Measurements from ENCODE around the gene MED13L. TPM values are rescaled to one million over a fixed set of nuclear protein-coding genes. Genes with fewer than 3 reads are reported as not detected.
"Not testable (repeated sequence)": the region's sequence is repeated elsewhere in the genome, so short reads cannot be mapped to it uniquely, and the experiment has no call there.

Gene MED13L
- total and polyA plus RNA-seq, 9 donors = 31.0 to 82.7 (median 44.9) TPM

GRCh38 chr12:116238149-116238548 is 39.3 kb downstream of the MED13L start:
- H3K27me3 ChIP-seq (ENCODE audit: control insufficient read depth, insufficient read depth, low read length) = no peaks in the 10 kb centered on the region
- no peaks in the 10 kb centered on the region for H3K9me3 ChIP-seq (replicated peaks; ENCODE audit: control insufficient read depth, low read depth, low read length)
- H3K36me3 ChIP-seq (ENCODE audit: control insufficient read depth, insufficient read depth, low read length) = no peaks in the 10 kb centered on the region
- H3K4me1 ChIP-seq (ENCODE audit: control insufficient read depth, insufficient read depth, low read length) = peaks cover 2% of the 10 kb centered on the region
- H3K27ac ChIP-seq (ENCODE audit: low read length) = no peak overlapping the region
- no CpG with 5 or more reads among the region's 3 CpGs for WGBS (ENCODE audit: insufficient coverage)
- H3K4me3 ChIP-seq (ENCODE audit: low read length) = no peak overlapping the region
- DNase-seq = no peak

GRCh38 chr12:116236976-116237375 is 40.5 kb downstream of the MED13L start:
- Histone ChIP-seq H3K4me1 (ENCODE audit: control insufficient read depth, insufficient read depth, low read length) (no peaks in the 10 kb centered on the region), H3K36me3 (ENCODE audit: control insufficient read depth, insufficient read depth, low read length) (no peaks in the 10 kb centered on the region), H3K27ac (ENCODE audit: low read length) (peak overlapping the region; percentile 45), H3K4me3 (ENCODE audit: low read length) (no peak overlapping the region), H3K9me3 (replicated peaks; ENCODE audit: control insufficient read depth, low read depth, low read length) (no peaks in the 10 kb centered on the region), H3K27me3 (ENCODE audit: control insufficient read depth, insufficient read depth, low read length) (no peaks in the 10 kb centered on the region)
- DNase-seq = peak; percentile 82
- no CpG with 5 or more reads among the region's 3 CpGs for WGBS (ENCODE audit: insufficient coverage)

GRCh38 chr12:116236148-116236731 is 41.3 kb downstream of the MED13L start:
- no peaks in the 10 kb centered on the region for H3K27me3 ChIP-seq (ENCODE audit: control insufficient read depth, insufficient read depth, low read length)
- H3K4me1 ChIP-seq (ENCODE audit: control insufficient read depth, insufficient read depth, low read length) = no peaks in the 10 kb centered on the region
- H3K4me3 ChIP-seq (ENCODE audit: low read length) = no peak overlapping the region
- H3K36me3 ChIP-seq (ENCODE audit: control insufficient read depth, insufficient read depth, low read length) = no peaks in the 10 kb centered on the region
- H3K27ac ChIP-seq (ENCODE audit: low read length) = peak overlapping the region; percentile 45
- H3K9me3 ChIP-seq (replicated peaks; ENCODE audit: control insufficient read depth, low read depth, low read length) = no peaks in the 10 kb centered on the region
- WGBS (ENCODE audit: insufficient coverage) = 14% methylated on average over 1 of the region's 3 CpGs
- DNase-seq = peak; percentile 82

- H3K27me3 ChIP-seq (ENCODE audit: control insufficient read depth, insufficient read depth, low read length); H3K36me3 ChIP-seq (ENCODE audit: control insufficient read depth, insufficient read depth, low read length); H3K4me3 ChIP-seq (ENCODE audit: low read length); DNase-seq; H3K4me1 ChIP-seq (ENCODE audit: control insufficient read depth, insufficient read depth, low read length); H3K9me3 ChIP-seq (replicated peaks; ENCODE audit: control insufficient read depth, low read depth, low read length); H3K27ac ChIP-seq (ENCODE audit: low read length): not testable (repeated sequence)
- WGBS (ENCODE audit: insufficient coverage) = no CpG with 5 or more reads among the region's 5 CpGs
Observed at GRCh38 chr12:116234148-116234547, 43.3 kb downstream of the MED13L start.

- Histone ChIP-seq H3K4me1 (ENCODE audit: control insufficient read depth, insufficient read depth, low read length) (no peaks in the 10 kb centered on the region), H3K27ac (ENCODE audit: low read length) (no peak overlapping the region), H3K27me3 (ENCODE audit: control insufficient read depth, insufficient read depth, low read length) (no peaks in the 10 kb centered on the region), H3K4me3 (ENCODE audit: low read length) (no peak overlapping the region), H3K9me3 (replicated peaks; ENCODE audit: control insufficient read depth, low read depth, low read length) (no peaks in the 10 kb centered on the region), H3K36me3 (ENCODE audit: control insufficient read depth, insufficient read depth, low read length) (no peaks in the 10 kb centered on the region)
- no peak for DNase-seq
- no CpG with 5 or more reads among the region's 3 CpGs for WGBS (ENCODE audit: insufficient coverage)
Observed at GRCh38 chr12:116233669-116234068, 43.8 kb downstream of the MED13L start.

- no CpG with 5 or more reads among the region's 3 CpGs for WGBS (ENCODE audit: insufficient coverage)
- no peak for DNase-seq
- no peaks in the 10 kb centered on the region for H3K9me3 ChIP-seq (replicated peaks; ENCODE audit: control insufficient read depth, low read depth, low read length)
- no peaks in the 10 kb centered on the region for H3K27me3 ChIP-seq (ENCODE audit: control insufficient read depth, insufficient read depth, low read length)
- H3K36me3 ChIP-seq (ENCODE audit: control insufficient read depth, insufficient read depth, low read length) = no peaks in the 10 kb centered on the region
- no peak overlapping the region for H3K27ac ChIP-seq (ENCODE audit: low read length)
- no peaks in the 10 kb centered on the region for H3K4me1 ChIP-seq (ENCODE audit: control insufficient read depth, insufficient read depth, low read length)
- H3K4me3 ChIP-seq (ENCODE audit: low read length) = no peak overlapping the region
Observed at GRCh38 chr12:116227811-116228210, 49.7 kb downstream of the MED13L start.

GRCh38 chr12:116226026-116226425 is 51.5 kb downstream of the MED13L start:
- no peak overlapping the region for H3K27ac ChIP-seq (ENCODE audit: low read length)
- DNase-seq = no peak
- H3K4me3 ChIP-seq (ENCODE audit: low read length) = no peak overlapping the region
- H3K9me3 ChIP-seq (replicated peaks; ENCODE audit: control insufficient read depth, low read depth, low read length) = no peaks in the 10 kb centered on the region
- H3K27me3 ChIP-seq (ENCODE audit: control insufficient read depth, insufficient read depth, low read length) = no peaks in the 10 kb centered on the region
- no peaks in the 10 kb centered on the region for H3K36me3 ChIP-seq (ENCODE audit: control insufficient read depth, insufficient read depth, low read length)
- no CpG with 5 or more reads among the region's 2 CpGs for WGBS (ENCODE audit: insufficient coverage)
- H3K4me1 ChIP-seq (ENCODE audit: control insufficient read depth, insufficient read depth, low read length) = no peaks in the 10 kb centered on the region

- no CpG with 5 or more reads among the region's 4 CpGs for WGBS (ENCODE audit: insufficient coverage)
- H3K9me3 ChIP-seq (replicated peaks; ENCODE audit: control insufficient read depth, low read depth, low read length) = no peaks in the 10 kb centered on the region
- H3K4me1 ChIP-seq (ENCODE audit: control insufficient read depth, insufficient read depth, low read length) = no peaks in the 10 kb centered on the region
- no peak overlapping the region for H3K4me3 ChIP-seq (ENCODE audit: low read length)
- no peaks in the 10 kb centered on the region for H3K27me3 ChIP-seq (ENCODE audit: control insufficient read depth, insufficient read depth, low read length)
- DNase-seq = peak; percentile 89
- H3K27ac ChIP-seq (ENCODE audit: low read length) = no peak overlapping the region
- H3K36me3 ChIP-seq (ENCODE audit: control insufficient read depth, insufficient read depth, low read length) = no peaks in the 10 kb centered on the region
Observed at GRCh38 chr12:116222358-116222757, 55.1 kb downstream of the MED13L start.

GRCh38 chr12:116220756-116221155 is 56.7 kb downstream of the MED13L start:
- WGBS (ENCODE audit: insufficient coverage) = no CpG with 5 or more reads among the region's 3 CpGs
- no peak for DNase-seq
- Histone ChIP-seq H3K36me3 (ENCODE audit: control insufficient read depth, insufficient read depth, low read length) (no peaks in the 10 kb centered on the region), H3K4me3 (ENCODE audit: low read length) (no peak overlapping the region), H3K4me1 (ENCODE audit: control insufficient read depth, insufficient read depth, low read length) (no peaks in the 10 kb centered on the region), H3K9me3 (replicated peaks; ENCODE audit: control insufficient read depth, low read depth, low read length) (no peaks in the 10 kb centered on the region), H3K27ac (ENCODE audit: low read length) (no peak overlapping the region), H3K27me3 (ENCODE audit: control insufficient read depth, insufficient read depth, low read length) (no peaks in the 10 kb centered on the region)

- Histone ChIP-seq H3K4me1 (ENCODE audit: control insufficient read depth, insufficient read depth, low read length) (no peaks in the 10 kb centered on the region), H3K27ac (ENCODE audit: low read length) (no peak overlapping the region)
- WGBS (ENCODE audit: insufficient coverage) = 80% methylated on average over 2 of the region's 3 CpGs
Observed at GRCh38 chr12:116217045-116217735, 60.3 kb downstream of the MED13L start.

More at GRCh38 chr12:116217045-116217735, 60.3 kb downstream of the MED13L start:
- Histone ChIP-seq H3K27me3 (ENCODE audit: control insufficient read depth, insufficient read depth, low read length) (no peaks in the 10 kb centered on the region), H3K36me3 (ENCODE audit: control insufficient read depth, insufficient read depth, low read length) (no peaks in the 10 kb centered on the region), H3K4me3 (ENCODE audit: low read length) (no peak overlapping the region), H3K9me3 (replicated peaks; ENCODE audit: control insufficient read depth, low read depth, low read length) (no peaks in the 10 kb centered on the region)
- no peak for DNase-seq

Data from muscle of leg (tissue), 11 donors.